SK-N-SH (cell line): Measurements from ENCODE around the gene PYDC1. TPM values are rescaled to one million over a fixed set of nuclear protein-coding genes. Genes with fewer than 3 reads are reported as not detected.

Experiments
- CTCF ChIA-PET: fragments of 300-600, 350-600 bp; formaldehyde crosslinking; extraction: SDS; loops from one replicate; lab custom pipeline; 2021; lab: Yijun Ruan, JAX
- POLR2A ChIA-PET: fragments of 350-600 bp; sonication (Branson Sonifier 250); formaldehyde crosslinking; extraction: SDS; loops from one replicate; lab custom pipeline; 2020; ENCODE audit warnings: antibody characterized with exemption, inconsistent platforms; lab: Yijun Ruan, JAX
- DNase-seq: peaks from one replicate; pipeline ENCODE4 v3.0.0; 2012
- H2AFZ ChIP-seq: fragments of 200-600 bp; sonication (generic); 2 replicates; pipeline ENCODE4 v1.8.1; 2016; ENCODE audit warnings: antibody characterized with exemption, mild to moderate bottlenecking, low read depth
- H3F3A ChIP-seq: fragments of 200-600 bp; sonication (generic); replicated peaks from 2 replicates; pipeline ENCODE3; 2016; ENCODE audit warnings: antibody characterized with exemption, mild to moderate bottlenecking; ENCODE audit not compliant: insufficient read depth
- H3K27ac ChIP-seq, 2 experiments: fragments of 200-500 bp in 1 of 2; fragments of 200-600 bp in 1 of 2; sonication (Bioruptor generic) in 1 of 2; sonication (generic), shearing (Covaris generic) in 1 of 2; 2 replicates each; pipeline versions ENCODE4 v1.5.1 to v1.6.1; 2014 to 2016; ENCODE audit warnings: low read depth in 2 of 2, inconsistent platforms in 1 of 2, low read length in 1 of 2, mild to moderate bottlenecking in 1 of 2, mixed read lengths in 1 of 2
- H3K27me3 ChIP-seq: fragments of 200-600 bp; sonication (generic), shearing (Covaris generic); 2 replicates; pipeline ENCODE4 v1.6.1; 2016; ENCODE audit warnings: mixed run types; ENCODE audit not compliant: insufficient read depth
- H3K36me3 ChIP-seq, 2 experiments: fragments of 200-500 bp in 1 of 2; fragments of 200-600 bp in 1 of 2; sonication (Bioruptor generic) in 1 of 2; sonication (generic) in 1 of 2; replicated peaks in 1 of 2; 2 replicates each; pipeline versions ENCODE3 to v1.5.1; 2014 to 2016; ENCODE audit warnings: low read length in 1 of 2, mild to moderate bottlenecking in 1 of 2; ENCODE audit not compliant: insufficient read depth in 2 of 2, control insufficient read depth in 1 of 2
- H3K4me1 ChIP-seq, 2 experiments: fragments of 200-500 bp in 1 of 2; fragments of 200-600 bp in 1 of 2; sonication (Bioruptor generic) in 1 of 2; sonication (generic), shearing (Covaris generic) in 1 of 2; 2 replicates each; pipeline versions ENCODE4 v1.5.1 to v1.6.1; 2014 to 2016; ENCODE audit warnings: low read depth in 1 of 2, low read length in 1 of 2, mixed run types in 1 of 2; ENCODE audit not compliant: insufficient read depth in 2 of 2, control insufficient read depth in 1 of 2
- H3K4me2 ChIP-seq: fragments of 200-600 bp; sonication (generic), shearing (Covaris generic); 2 replicates; pipeline ENCODE4 v1.6.1; 2017; ENCODE audit warnings: mixed run types
- H3K4me3 ChIP-seq, 2 experiments: fragments of 200-500 bp in 1 of 2; fragments of 200-600 bp in 1 of 2; sonication (Bioruptor generic) in 1 of 2; sonication (generic), shearing (Covaris generic) in 1 of 2; 2 replicates each; pipeline versions ENCODE4 v1.5.1 to v1.8.1; 2014 to 2016; ENCODE audit warnings: low read depth in 2 of 2, inconsistent platforms in 1 of 2, low read length in 1 of 2, mild to moderate bottlenecking in 1 of 2, mixed read lengths in 1 of 2, moderate library complexity in 1 of 2
- H3K79me2 ChIP-seq: fragments of 200-600 bp; sonication (generic); 2 replicates; pipeline ENCODE4 v1.8.1; 2017; ENCODE audit warnings: mild to moderate bottlenecking; ENCODE audit not compliant: insufficient read depth
- H3K9ac ChIP-seq: fragments of 200-600 bp; sonication (generic); 2 replicates; pipeline ENCODE4 v1.6.1; 2017; ENCODE audit warnings: mixed run types
- H3K9me2 ChIP-seq: fragments of 200-600 bp; sonication (generic); 2 replicates; pipeline ENCODE4 v1.6.1; 2017; ENCODE audit warnings: mixed run types
- H3K9me3 ChIP-seq: fragments of 200-600 bp; sonication (generic); 2 replicates; pipeline ENCODE4 v1.6.1; 2017; ENCODE audit warnings: mixed run types, mild to moderate bottlenecking, moderate library complexity
- H4K20me1 ChIP-seq: fragments of 200-600 bp; sonication (generic); 2 replicates; pipeline ENCODE4 v1.6.1; 2017; ENCODE audit warnings: mild to moderate bottlenecking, mixed run types; ENCODE audit not compliant: insufficient read depth
- CTCF ChIP-seq: fragments of 200-600 bp; sonication (generic); IDR thresholded peaks from 2 replicates; pipeline ENCODE4 v1.6.1; 2017; ENCODE audit warnings: antibody characterized with exemption, mild to moderate bottlenecking, moderate library complexity
- ELF1 ChIP-seq: IDR thresholded peaks from 2 replicates; pipeline ENCODE4 v1.4.0; 2012
- FOSL2 ChIP-seq: IDR thresholded peaks from 2 replicates; pipeline ENCODE4 v1.4.0; 2012; ENCODE audit warnings: low read depth, mild to moderate bottlenecking, moderate library complexity, borderline replicate concordance
- FOXJ3 ChIP-seq: sonication (generic); formaldehyde crosslinking; IDR thresholded peaks from 2 replicates; pipeline ENCODE4 v1.5.1; 2020; ENCODE audit warnings: mild to moderate bottlenecking, missing genetic modification reagents
- REST ChIP-seq: IDR thresholded peaks from 2 replicates; pipeline ENCODE4 v1.6.1; 2012; ENCODE audit warnings: mild to moderate bottlenecking, low read depth, low read length, moderate library complexity
- SIN3A ChIP-seq: IDR thresholded peaks from 2 replicates; pipeline ENCODE4 v1.6.1; 2012; ENCODE audit warnings: low read depth, mild to moderate bottlenecking, low read length, moderate library complexity, borderline replicate concordance
- WGBS: methylation state at CpG from one replicate; pipeline ENCODE4 v1.1.6; 2017; ENCODE audit warnings: low lambda C conversion rate; 5-methylcytosine and 5-hydroxymethylcytosine counted together
- polyA plus RNA-seq, 3 experiments: library from polyadenylated mRNA; depleted of rRNA; stranded (reverse); fragments of >200 nt; gene quantifications; 2 replicates each; pipeline ENCODE4 v1.2.3, GENCODE V29; 2012

The PYDC1 gene
- polyA plus RNA-seq, 1 of the 3 experiments (the other 2 are of a cell fraction): not detected

- H3K27me3 ChIP-seq: peaks cover 64% of the 10 kb centered on the region
- H3F3A ChIP-seq: no peaks in the 10 kb centered on the region
- H3K4me2 ChIP-seq: no peak overlapping the region
- H3K9me3 ChIP-seq: no peaks in the 10 kb centered on the region
- H3K4me3 ChIP-seq: no peak overlapping the region
- no peaks in the 10 kb centered on the region for H3K9me2 ChIP-seq
- no peak overlapping the region for H3K27ac ChIP-seq
- TF ChIP-seq ELF1 (no peak), FOXJ3 (no peak)
- TF ChIP-seq, all 33 proteins: peak for 0
- Histone ChIP-seq H3K36me3 (no peaks in the 10 kb centered on the region), H4K20me1 (no peaks in the 10 kb centered on the region), H3K9ac (no peak overlapping the region), H2AFZ (no peak overlapping the region), H3K4me1 (no peaks in the 10 kb centered on the region), H3K79me2 (no peaks in the 10 kb centered on the region)
- ChIA-PET POLR2A (interaction anchor here (0.6 kb wide), 1 partner anchor 222 kb away, joined by 3 read pairs; no protein-coding TSS in a partner anchor), CTCF (no interaction called here)
- DNase-seq: no peak
- WGBS: 32% methylated on average over 4 of the region's 4 CpGs
Observed at GRCh38 chr16:31238041-31238440, 21.1 kb upstream of the PYDC1 start.

DNA sequence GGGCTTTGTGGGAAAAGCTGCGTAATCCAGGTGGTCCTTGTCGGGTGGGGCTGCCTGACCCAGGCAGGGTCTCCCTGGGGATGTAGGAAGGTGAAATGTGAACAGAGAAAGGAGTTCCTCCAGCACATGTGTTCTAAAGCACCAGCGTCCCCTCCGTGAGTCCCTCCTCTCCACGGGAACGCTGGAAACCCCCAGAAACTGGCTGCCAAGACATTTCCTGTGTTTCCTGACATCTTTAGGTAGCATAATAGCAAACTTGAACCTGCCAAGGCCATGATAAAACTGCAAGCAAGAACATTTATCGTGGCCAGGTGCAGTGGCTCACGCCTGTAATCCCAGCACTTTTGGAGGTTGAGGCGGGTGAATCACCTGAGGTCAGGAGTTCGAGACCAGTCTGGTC lies 12.6 kb upstream of the PYDC1 start:
- no peaks in the 10 kb centered on the region for H3K4me1 ChIP-seq
- H3K4me2 ChIP-seq: no peak overlapping the region
- TF ChIP-seq SIN3A (no peak), CTCF (no peak), REST (no peak), FOSL2 (no peak)
- 19% methylated on average over 10 of the region's 10 CpGs for WGBS
- H3F3A ChIP-seq: no peaks in the 10 kb centered on the region
- H3K9me3 ChIP-seq: no peaks in the 10 kb centered on the region
- CTCF ChIA-PET: no interaction called here
- H3K9me2 ChIP-seq: no peaks in the 10 kb centered on the region
- H3K36me3 ChIP-seq: no peaks in the 10 kb centered on the region
- no peak for DNase-seq
- POLR2A ChIA-PET: interaction anchor here (1.1 kb wide), 1 partner anchor 49 kb away, joined by 3 read pairs; no protein-coding TSS in a partner anchor
- H3K79me2 ChIP-seq: no peaks in the 10 kb centered on the region
- H3K27ac ChIP-seq: no peak overlapping the region
- no peaks in the 10 kb centered on the region; the same call in 1 of the 2 replicates for H3K27me3 ChIP-seq
- no peak overlapping the region; the same call in 1 of the 2 replicates for H2AFZ ChIP-seq
- H3K4me3 ChIP-seq: no peak overlapping the region
- no peak overlapping the region for H3K9ac ChIP-seq
- H4K20me1 ChIP-seq: no peaks in the 10 kb centered on the region
